HG02571 (cell line): ENCODE measurements around the gene OR1I1.
"Not testable (repeated sequence)": the region's sequence is repeated elsewhere in the genome, so short reads cannot be mapped to it uniquely, and the experiment has no call there.

Experiments
- ATAC-seq: cut with Tn5 transposase; IDR thresholded peaks from one replicate; pipeline ENCODE4 v1.9.1; 2021; ENCODE audit warnings: mild to moderate bottlenecking, moderate library complexity; ENCODE audit not compliant: unreplicated experiment

OR1I1 gene

GRCh38 chr19:15097980-15098379 is 16.0 kb downstream of the OR1I1 start:
- ATAC-seq = not testable (repeated sequence)

- no peak for ATAC-seq
These were observed 16.4 kb downstream of the OR1I1 start for GRCh38 chr19:15098460-15098859.

- ATAC-seq = no peak
These were observed 17.1 kb downstream of the OR1I1 start for GRCh38 chr19:15099017-15099582.

GRCh38 chr19:15101479-15102082 is 19.6 kb downstream of the OR1I1 start:
- ATAC-seq = no peak

GRCh38 chr19:15104003-15104402 is 22.0 kb downstream of the OR1I1 start:
- ATAC-seq = no peak

GRCh38 chr19:15104411-15104810 is 22.4 kb downstream of the OR1I1 start:
- ATAC-seq = no peak

GRCh38 chr19:15105044-15105443 is 23.0 kb downstream of the OR1I1 start:
- ATAC-seq = no peak

- no peak for ATAC-seq
These were observed 25.3 kb downstream of the OR1I1 start, which contains the start of gene SYDE1 for GRCh38 chr19:15107061-15108010. TSS of gene SYDE1 (plus strand) at chr19:15107401. CDS start at chr19:15107434, 33 bp downstream.

GRCh38 chr19:15108145-15108844 is 26.3 kb downstream of the OR1I1 start:
- no peak for ATAC-seq

GRCh38 chr19:15108845-15109767 is 27.1 kb downstream of the OR1I1 start:
- no peak for ATAC-seq

GRCh38 chr19:15109768-15110417 is 27.9 kb downstream of the OR1I1 start:
- ATAC-seq = no peak

GRCh38 chr19:15110418-15110815 is 28.4 kb downstream of the OR1I1 start:
- no peak for ATAC-seq

- ATAC-seq = no peak
These were observed 29.7 kb downstream of the OR1I1 start for GRCh38 chr19:15111758-15112157.

GRCh38 chr19:15112385-15112784 is 30.4 kb downstream of the OR1I1 start:
- ATAC-seq = no peak

- ATAC-seq = no peak
These were observed 31.5 kb downstream of the OR1I1 start for GRCh38 chr19:15113245-15114152.

- no peak for ATAC-seq
These were observed 32.1 kb downstream of the OR1I1 start for GRCh38 chr19:15114153-15114540.

- no peak for ATAC-seq
These were observed 33.1 kb downstream of the OR1I1 start for GRCh38 chr19:15115080-15115479.

- ATAC-seq = no peak
These were observed 34.0 kb downstream of the OR1I1 start for GRCh38 chr19:15115762-15116615.
